GM18507 (cell line): ENCODE measurements around the gene MRPS5.
"Not testable (repeated sequence)": the region's sequence is repeated elsewhere in the genome, so short reads cannot be mapped to it uniquely, and the experiment has no call there.

Experiments
- DNase-seq: peaks from one replicate; pipeline ENCODE4 v3.0.0; 2011; ENCODE audit warnings: low read depth; ENCODE audit not compliant: insufficient read length; ENCODE audit errors: extremely low spot score
- FAIRE-seq: peaks from 2 replicates; lab custom pipeline; 2011; peaks lifted over from hg19 to GRCh38; lab: Jason Lieb, UNC

The MRPS5 gene

DNA sequence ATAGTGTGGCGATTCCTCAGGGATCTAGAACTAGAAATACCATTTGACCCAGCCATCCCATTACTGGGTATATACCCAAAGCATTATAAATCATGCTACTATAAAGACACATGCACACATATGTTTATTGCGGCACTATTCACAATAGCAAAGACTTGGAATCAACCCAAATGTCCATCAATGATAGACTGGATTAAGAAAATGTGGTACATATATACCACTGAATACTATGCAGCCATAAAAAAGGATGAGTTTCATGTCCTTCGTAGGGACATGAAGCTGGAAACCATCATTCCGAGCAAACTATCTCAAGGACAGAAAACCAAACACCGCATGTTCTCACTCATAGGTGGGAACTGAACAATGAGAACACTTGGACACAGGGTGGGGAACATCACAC lies 23.3 kb downstream of the MRPS5 start:
- not testable (repeated sequence) for FAIRE-seq, DNase-seq

DNA sequence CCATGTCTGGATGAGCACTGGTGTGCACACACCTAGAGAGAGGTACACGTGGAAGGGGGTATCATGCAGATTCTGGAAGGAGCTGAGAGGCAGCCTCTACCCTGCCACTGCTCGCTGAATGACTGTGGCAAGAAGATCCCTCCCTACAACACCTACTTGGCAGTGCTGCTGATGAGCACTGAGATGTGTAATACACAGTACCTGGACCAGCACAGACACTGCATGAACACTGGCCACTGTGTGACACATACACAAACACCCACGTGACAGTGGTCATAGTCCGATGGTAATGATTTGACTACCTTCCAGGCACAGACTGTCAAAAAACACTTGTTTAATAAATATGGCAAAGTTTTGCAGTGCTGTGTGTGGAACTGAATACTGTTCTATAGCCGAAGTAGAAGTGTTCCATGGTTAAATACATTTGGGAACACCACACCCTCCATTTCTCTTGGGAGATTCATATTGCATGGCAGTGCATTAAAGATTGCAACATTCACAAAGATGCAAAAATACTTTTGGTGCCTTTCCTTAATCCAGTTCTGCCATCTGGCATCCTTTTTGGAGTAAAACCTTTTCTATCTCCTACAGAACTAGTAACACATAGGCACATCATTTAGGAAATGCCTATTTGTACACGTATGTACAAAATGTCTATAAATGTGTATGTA lies 29.6 kb downstream of the MRPS5 start:
- no peak for FAIRE-seq
- no peak for DNase-seq

GRCh38 chr2:95087379-95087778 lies 34.2 kb downstream of the MRPS5 start:
- FAIRE-seq: no peak
- DNase-seq: no peak

DNA sequence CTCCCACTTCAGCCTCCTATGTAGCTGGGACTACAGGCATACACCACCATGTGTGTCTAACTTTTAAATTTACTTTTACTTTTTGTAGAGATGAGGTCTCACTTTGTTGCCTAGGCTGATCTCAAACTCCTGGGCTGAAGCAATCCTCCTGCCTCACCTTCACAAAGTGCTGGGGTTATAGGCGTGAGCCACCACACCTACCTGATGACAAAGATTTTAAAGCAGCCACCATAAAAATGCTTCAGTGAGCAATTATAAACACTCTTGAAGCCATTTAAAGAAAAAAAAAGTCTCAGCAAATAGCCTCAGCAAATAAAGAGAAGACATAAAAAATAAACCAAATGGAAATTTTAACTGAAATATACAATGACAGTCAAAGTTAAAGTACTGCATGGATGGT lies 35.6 kb downstream of the MRPS5 start:
- FAIRE-seq: no peak
- no peak for DNase-seq

GRCh38 chr2:95082477-95082876 lies 39.1 kb downstream of the MRPS5 start:
- FAIRE-seq: no peak
- DNase-seq: no peak

GRCh38 chr2:95079199-95079683 lies 42.4 kb downstream of the MRPS5 start:
- FAIRE-seq: no peak
- DNase-seq: no peak

- no peak for DNase-seq
- FAIRE-seq: no peak
Observed at GRCh38 chr2:95077861-95078603, 43.6 kb downstream of the MRPS5 start.

DNA sequence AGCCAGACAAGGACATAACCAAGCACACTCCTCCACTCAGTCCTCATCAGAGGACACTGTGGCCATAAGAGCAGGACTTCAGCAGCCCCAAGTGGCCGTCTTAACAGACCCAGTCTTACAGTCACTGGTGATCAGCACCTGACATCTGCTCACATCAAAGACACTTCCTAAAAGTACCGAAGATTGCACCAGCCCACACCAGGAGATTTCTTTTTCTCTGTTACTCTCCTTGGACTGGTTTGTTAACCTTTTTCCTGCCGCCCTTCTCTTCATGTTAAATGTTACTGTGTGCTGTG lies 44.1 kb downstream of the MRPS5 start:
- FAIRE-seq (no peak), DNase-seq (no peak)

GRCh38 chr2:95076705-95077529 lies 44.7 kb downstream of the MRPS5 start:
- FAIRE-seq (peak; percentile 72), DNase-seq (peak; percentile 52)

DNA sequence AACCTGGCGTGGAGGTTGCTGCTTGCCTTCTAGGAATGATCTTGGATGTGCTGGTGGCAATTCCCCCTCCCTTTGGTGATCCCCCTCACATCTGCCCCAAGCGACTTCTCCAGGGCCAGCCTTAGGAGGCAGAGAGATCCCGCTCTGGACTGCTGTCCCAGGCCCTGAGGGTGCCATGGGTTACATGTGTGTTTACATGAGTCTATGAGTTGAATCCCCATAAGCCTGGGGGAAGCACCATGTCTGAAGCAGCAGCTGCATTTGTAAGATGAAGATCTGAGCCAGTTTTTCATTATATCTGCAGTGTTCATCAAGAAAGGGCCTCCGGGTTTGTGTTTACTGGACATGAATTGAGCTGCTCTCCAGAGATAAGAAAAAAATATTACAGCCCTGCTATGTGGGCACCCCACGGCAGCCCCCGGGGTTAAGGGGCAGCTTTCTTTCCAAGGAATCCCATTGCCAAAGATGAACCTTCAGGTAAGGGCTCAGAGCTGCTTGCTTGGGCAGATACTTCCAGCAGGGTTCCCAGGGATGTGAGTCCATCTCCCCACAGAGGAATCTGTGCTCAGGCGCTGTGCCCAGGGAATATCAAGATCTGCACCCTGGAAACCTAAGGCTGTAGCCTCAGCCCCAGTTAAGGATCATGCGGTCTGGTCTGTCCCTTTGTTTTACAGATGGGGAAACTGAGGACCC lies 46.0 kb downstream of the MRPS5 start:
- no peak for DNase-seq
- FAIRE-seq: no peak

DNA sequence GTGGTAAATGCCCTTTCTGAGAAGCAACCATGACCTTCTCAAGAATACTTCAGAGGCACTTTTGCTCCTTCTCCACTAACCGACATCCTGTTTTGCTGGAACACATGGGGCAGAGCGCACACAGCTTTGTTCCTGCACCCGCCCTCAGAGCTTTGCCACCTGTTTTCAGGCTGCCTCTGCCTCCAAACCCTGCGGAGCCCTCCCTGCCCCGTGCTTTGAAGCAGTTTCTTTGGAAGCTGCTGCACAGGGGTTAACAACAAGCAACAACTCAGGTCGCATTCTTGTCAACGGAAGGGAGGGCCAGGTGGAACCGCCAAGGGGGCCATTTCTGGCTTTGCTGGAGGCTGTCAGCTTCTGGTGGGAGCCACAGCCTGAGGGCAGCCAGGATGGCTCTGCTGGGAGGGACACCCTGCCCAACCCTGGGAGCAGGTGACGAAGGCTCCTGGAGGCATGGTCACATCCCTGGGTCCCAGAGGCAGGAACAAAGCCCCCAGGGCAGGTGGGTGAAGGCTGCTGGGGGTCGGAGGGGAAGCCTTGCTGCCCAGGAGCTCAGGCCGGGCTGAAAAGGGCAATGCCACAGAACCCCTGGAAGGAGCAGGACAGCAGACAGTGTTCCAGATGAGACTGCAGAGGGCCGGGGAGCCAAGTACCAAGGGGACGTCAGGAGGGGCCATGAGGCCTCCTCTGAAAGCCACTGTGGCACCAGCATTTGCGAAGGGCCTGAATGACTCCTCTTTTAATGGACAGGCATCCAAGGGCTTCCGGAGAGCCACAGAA lies 46.8 kb downstream of the MRPS5 start:
- no peak for FAIRE-seq
- DNase-seq: no peak

- FAIRE-seq (no peak), DNase-seq (no peak)
Observed at GRCh38 chr2:95073856-95074662, 47.5 kb downstream of the MRPS5 start.

GRCh38 chr2:95072424-95072823 lies 49.2 kb downstream of the MRPS5 start:
- no peak for DNase-seq
- FAIRE-seq: no peak

- FAIRE-seq (no peak), DNase-seq (no peak)
Observed at GRCh38 chr2:95071856-95072255, 49.8 kb downstream of the MRPS5 start.

DNA sequence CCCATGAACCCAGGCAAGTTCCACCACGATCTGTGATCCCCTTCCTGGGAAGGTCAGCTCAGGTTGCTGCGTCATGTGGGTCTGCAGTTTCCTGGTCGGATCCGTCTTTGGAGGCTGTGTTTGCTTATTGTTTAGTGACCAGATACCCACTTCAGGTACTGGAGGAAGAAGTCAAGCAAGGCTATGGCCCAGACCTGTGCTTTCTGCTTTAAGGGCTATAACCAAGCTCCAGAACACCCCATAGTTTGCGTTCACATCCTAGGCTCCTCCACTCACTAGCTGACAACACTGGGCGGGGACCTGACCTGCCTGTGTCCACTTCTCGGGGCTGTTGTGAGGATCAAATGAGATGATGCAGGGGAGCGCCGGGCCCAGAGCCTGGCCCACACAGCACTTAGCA lies 52.1 kb downstream of the MRPS5 start:
- DNase-seq (no peak), FAIRE-seq (no peak)

DNA sequence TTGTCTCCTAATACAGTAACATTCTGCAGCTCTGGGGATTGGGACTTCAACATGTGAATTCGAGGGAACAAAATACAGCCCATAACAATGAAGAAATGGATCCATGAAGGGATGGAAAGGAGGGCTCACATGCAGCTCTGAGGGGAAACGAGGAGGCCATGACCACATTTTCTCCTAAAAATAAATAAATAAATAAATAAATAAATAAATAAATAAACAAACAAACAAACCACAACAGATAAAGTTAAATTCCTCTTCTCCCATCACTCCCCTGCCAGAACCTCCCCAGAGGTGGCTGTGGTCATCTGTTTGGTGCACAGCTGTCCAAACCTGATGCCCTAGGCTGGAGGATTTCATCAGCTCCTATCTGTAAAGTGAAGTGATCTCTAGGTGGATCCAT lies 53.4 kb downstream of the MRPS5 start:
- DNase-seq: no peak
- no peak for FAIRE-seq

DNA sequence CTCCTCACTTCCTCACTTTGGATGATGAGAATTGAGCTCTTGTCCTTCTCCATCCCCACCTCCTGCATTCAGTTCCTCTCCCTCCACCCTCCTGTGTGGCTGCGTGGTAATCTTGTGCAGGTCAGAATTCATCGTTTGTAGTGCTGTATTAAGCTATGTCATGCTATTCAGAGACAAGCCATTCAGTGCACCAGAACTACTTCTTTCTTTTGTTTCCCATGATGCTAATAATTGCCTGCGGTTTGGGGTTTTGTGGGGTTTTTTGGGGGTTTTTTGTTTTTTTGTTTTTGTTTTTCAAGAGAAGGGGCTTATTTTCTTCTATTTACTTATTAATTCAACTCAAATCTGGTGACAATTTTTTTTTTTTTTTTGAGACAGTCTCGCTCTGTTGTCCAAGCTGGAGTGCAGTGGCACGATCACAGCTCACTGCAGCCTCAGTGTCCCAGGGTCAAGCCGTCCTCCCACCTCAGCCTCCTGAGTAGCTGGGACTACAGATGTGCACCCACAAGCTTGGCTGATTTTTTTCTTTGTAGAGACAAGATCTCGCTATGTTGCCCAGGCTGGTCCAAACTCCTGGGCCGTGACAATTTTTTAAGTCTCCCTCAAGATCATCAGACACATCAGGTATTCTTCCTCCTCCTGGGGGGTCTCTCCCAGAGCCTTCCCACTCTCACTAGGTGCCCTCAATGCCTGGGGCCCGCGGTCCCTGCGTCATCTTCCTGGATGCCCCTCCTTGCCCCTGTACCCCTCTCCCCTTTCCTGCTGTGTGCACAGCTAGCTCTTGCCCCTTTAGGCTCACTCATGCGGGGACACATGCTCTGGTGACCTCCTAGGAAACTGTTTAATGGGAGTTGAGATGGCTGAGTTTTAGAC lies 58.3 kb downstream of the MRPS5 start:
- FAIRE-seq: no peak
- no peak for DNase-seq
